KG1 (cell line): Measurements from ENCODE around the gene RRP1B.
"Not testable (repeated sequence)": the region's sequence is repeated elsewhere in the genome, so short reads cannot be mapped to it uniquely, and the experiment has no call there.

Experiments
- DNase-seq: peaks from one replicate; lab custom pipeline; 2025; lab: John Stamatoyannopoulos, UW

RRP1B gene

DNA sequence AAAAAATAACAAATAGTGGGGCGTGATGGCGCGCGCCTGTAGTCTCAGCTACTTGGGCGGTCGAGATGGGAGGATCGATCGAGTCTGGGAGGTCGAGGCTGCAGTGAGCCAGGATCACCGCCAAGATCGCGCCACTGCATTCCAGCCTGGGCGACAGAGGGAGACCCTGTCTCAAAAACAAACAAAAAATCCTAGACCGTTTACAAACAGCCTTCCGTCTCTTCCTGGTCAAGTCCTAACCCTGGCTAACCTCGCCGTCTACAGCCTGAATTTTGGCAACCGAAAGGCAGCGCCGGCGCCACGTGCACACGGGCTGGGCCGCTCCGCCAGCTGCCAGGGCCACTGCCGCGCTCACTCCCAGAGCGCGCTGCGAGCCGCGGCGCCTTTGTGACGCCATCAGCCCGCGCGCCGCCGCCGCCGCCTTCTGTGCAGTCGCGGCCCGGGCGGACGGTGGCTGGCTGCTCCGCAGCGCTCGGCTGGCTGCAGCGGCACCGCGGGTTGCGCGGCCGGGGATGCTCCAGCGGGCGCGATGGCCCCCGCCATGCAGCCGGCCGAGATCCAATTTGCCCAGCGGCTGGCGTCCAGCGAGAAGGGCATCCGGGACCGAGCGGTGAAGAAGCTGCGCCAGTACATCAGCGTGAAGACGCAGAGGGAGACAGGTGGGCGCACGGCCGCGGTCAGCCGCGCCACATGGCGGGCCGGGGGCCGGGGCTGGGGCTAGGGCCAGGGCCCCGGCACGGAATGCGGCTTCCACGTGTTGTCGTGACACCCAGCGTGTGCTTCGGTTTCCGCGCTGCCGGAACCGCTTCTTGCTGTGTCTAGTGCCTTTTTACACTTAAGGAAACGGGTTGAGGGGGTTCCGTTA is at the start of gene RRP1B, which contains the start of gene HSF2BP:
Gene RRP1B, plus strand, starts transcription at position 425 of the 865 bp plus-strand sequence. Its CDS starts 105 bp downstream, at position 530.
Gene HSF2BP, minus strand, starts transcription at position 353 of the 865 bp plus-strand sequence. CDS start 1,392 bp downstream, outside the sequence.
- DNase-seq = peak; percentile 30

- DNase-seq = peak; percentile 19
Observed at GRCh38 chr21:43611598-43612369, 47.6 kb upstream of the RRP1B start.

DNA sequence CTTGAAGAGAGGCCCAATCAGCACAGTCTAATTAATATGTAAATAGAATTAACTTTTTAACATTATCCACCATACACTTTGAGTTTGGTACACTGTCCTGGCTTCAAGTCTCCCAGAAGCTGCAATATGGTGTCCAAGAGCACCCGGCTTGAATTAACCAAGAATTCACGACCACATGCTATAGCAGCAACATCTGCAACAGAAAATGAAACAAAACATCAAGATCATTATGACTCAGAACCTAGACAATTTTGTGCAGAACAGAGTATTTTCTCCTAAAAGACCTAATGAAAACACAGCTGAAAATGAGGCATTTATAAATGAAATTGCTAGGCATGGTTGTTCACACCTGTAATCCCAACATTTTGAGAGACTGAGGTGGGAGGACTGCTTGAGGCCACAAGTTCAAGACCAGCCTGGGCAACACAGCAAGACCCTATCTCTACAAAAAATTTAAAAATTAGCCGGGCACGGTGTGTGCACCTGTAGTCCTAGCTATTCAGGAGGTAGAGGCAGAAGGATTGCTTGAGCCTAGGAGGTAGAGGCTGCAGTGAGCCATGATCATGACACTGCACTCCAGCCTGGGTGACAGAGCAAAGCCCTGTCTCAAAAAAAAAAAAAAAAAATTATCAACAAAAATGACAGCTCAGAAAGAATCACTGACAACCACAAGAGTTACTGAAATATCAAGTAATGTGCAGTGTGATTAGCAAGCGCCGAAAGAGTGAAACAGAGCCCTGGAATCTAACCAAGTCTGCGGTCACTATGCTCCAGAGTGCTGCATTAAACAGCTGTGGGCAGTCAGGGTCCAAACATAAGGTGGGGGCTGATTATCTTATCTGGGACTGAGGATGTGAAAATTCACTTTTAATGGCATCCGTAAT is 45.4 kb upstream of the RRP1B start:
- no peak for DNase-seq

GRCh38 chr21:43614839-43615238 is 44.5 kb upstream of the RRP1B start:
- no peak for DNase-seq

GRCh38 chr21:43616861-43617260 is 42.5 kb upstream of the RRP1B start:
- DNase-seq = not testable (repeated sequence)

- no peak for DNase-seq
Observed at GRCh38 chr21:43618940-43619339, 40.4 kb upstream of the RRP1B start.

DNA sequence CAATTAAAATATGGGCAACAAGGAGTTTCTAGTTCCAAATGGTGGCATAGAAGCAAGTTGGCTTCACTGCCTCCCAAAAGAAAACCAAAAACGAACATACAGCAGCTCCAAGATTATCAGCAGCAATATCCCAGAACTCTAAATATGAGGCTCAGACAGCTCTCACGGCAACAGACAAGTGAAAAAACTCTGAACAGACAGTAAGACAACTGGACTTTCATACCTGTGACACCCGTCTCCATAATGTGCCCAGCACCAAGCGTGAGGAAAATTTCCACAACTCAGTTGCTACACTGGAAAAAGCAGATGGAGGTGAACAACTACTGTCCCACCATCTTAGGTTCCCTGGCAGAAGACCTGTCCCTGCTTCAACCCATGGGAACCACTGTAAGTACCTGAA is 40.0 kb upstream of the RRP1B start:
- DNase-seq = no peak

DNA sequence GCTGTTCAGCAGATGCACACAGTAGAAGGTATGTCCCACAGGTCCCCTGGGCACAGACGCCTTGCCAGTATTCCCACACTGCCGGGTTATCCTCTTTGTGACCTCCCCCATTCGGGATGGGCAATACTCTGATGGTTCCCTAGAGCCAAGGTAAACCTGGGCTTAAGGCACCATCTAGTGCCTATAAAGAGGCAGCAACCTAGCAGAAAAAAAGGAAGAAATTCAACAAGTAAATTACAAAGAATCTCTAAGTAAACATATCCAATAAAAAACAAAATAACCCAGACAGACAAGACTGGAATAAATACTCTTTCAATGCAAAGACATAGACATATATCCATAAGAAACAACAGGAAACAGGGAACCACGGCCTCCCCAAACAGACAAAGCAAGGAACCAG is 39.5 kb upstream of the RRP1B start:
- DNase-seq = no peak

DNA sequence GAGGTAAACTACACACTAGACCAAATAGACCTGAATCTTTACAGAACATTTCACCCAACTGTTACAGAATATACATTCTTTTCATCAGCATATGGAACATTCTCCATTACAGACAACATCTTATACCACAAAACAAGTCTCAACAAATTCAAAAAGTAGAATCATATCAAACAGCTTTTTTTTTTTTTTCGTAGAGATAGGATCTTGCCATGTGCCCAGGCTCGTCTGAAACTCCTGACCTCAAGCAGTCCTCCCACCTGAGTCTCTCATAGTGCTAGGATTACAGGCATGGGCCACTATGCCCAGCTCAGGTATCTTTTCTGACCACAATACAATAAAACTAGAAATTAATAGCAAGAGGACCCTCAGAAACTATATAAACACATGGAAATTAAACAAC is 36.6 kb upstream of the RRP1B start:
- no peak for DNase-seq

- DNase-seq = no peak
Observed at GRCh38 chr21:43623588-43623987, 35.8 kb upstream of the RRP1B start.

DNA sequence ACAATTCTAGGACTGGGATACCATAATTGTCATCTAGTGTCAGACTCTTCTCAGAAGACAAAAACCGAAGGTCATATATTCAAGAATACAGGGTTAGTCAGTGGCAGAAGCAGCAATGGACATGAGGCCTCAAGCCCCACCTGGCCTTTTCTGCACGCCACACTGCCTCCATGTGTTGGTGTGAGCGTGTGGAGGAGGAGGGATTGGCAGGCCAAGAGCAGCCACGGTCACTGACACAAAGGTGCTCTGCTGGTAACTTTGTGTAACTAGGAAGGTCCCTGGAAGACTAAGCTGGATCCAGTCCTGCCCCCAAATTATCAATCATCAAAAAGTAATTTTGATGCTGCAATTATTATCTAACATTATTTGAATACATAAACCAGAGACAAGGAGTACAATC is 35.0 kb upstream of the RRP1B start:
- no peak for DNase-seq

- no peak for DNase-seq
Observed at GRCh38 chr21:43626390-43626789, 33.0 kb upstream of the RRP1B start.

DNA sequence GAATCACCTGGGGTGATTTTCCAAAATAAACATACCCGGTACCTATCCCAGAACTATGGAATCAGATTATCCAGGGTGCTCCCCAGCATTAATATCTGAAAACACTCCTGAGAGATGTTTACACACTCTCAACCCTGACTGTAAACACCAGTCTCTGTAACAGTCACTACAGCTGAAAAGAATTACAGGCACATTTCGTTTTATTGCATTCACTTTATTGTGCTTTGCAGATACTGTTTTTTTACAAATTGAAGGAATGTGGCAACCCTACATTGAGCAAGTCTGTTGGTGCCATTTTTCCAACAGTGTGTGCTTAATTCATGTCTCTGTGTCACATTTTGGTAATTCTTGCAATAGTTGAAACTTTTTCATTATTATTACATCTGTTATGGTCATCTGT is 31.8 kb upstream of the RRP1B start:
- DNase-seq = no peak

DNA sequence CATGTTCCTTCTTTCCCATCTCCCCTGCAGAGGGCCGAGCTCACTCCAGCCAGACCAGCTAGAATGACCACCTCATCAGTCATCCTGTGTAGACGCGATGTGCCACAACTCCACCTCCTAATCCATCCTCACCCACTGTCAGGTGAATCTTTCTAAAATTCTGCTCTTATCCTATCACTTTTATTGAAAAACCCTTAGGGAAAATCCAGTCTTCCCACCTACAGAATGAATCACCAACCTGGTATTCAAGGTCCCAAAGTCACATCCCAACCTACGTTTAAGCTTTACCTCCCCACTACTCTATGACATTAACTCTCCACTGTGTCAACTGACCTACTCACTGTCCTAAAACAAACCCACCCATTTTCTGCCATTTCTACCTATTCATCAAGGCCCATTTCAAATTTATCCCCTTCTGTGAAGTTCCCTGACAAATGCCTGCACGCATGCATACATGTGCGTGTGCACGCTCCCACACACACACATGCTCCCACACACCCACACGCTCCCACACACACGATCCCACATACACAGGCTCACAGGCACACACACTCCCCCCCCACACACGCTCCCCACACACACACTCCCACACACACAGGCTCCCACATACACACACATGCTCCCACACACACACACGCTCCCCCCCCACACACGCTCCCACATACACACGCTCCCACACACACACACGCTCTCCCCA is 27.8 kb upstream of the RRP1B start:
- DNase-seq = no peak

DNA sequence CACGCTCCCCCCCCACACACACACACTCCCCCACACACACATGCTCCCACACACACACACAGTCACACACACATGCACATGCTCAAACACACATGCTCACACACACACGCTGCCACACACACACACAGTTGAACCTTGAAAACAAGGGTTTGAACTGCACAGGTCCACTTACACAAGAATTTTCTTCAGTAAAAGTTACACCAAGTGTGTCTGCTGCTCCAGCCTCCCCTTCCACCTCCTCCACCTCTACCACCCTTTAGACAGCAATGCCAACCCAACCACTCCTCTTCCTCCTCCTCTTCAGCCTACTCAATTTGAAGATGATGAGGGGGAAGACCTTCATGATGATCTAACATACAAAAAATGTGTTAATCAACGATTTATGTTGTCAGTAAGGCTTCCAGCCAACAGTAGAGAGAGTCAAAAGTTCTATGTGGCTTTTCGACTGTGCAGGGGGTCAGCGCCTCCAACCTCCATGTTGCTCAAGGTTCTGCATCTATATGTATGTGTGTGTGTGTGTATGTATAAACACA is 26.9 kb upstream of the RRP1B start:
- no peak for DNase-seq

DNA sequence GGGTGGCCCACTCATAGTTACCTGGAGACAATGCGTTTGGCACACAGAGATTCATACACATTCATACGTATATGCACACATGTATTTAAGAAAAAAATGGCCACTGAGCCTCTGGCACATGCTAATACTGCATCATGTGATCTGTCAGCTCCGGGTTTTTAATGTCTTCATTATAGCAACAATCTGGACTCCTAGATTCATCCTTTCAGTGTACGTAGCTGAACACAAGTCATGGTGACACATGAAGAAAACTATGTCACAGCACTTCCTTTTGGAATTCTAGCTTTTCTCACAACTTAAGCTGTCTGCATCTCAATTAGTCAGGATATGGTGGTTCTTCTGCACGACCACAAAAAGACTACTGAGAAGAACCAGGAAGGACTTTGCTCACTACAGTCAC is 24.7 kb upstream of the RRP1B start:
- DNase-seq = no peak

DNA sequence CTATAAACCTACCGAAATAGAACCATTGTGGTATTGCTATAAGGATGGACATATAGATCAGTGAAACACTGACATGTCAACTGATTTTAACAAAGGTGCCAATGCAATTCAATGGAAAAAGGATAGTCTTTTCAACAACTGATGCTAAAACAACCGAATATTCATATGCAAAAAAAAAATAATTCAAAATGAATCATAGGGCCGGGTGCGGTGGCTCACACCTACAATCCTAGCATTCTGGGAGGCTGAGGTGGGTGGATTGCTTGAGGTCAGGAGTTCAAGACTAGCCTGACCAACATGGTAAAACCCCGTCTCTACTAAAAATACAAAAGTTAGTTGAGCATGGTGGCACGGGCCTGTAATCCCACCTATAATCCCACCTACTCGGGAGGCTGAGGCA is 23.9 kb upstream of the RRP1B start:
- DNase-seq = no peak

- DNase-seq = no peak
Observed at GRCh38 chr21:43637530-43638158, 21.7 kb upstream of the RRP1B start.

- DNase-seq = no peak
Observed at GRCh38 chr21:43639470-43640353, 19.6 kb upstream of the RRP1B start.

- DNase-seq = no peak
Observed at GRCh38 chr21:43640400-43640799, 19.0 kb upstream of the RRP1B start.
